ENCODE results near the gene CEP57L1. TPM values are rescaled to one million over a fixed set of nuclear protein-coding genes. Genes with fewer than 3 reads are reported as not detected.

The CEP57L1 gene
- polyA plus RNA-seq, 1 donor from 2014 or later, result 19.7 TPM

GRCh38 chr6:109124219-109124618 lies 28.9 kb downstream of the CEP57L1 start:
- Histone ChIP-seq H3K36me3 (ENCODE audit: insufficient read depth, low read length) (no peaks in the 10 kb centered on the region), H3F3A (ENCODE audit: insufficient read depth, low read length, poor library complexity, severe bottlenecking) (no peaks in the 10 kb centered on the region), H3K27ac (ENCODE audit: low read length) (no peak overlapping the region), H3K9me3 (ENCODE audit: low read length) (no peaks in the 10 kb centered on the region), H3K27me3 (ENCODE audit: insufficient read depth, low read depth, low read length) (no peaks in the 10 kb centered on the region), H4K20me1 (ENCODE audit: insufficient read depth) (no peaks in the 10 kb centered on the region), H3K4me2 (ENCODE audit: low read length) (no peak overlapping the region), H3K9me2 (ENCODE audit: insufficient read depth, low read length) (no peaks in the 10 kb centered on the region), H2AFZ (ENCODE audit: low read depth, low read length) (no peak overlapping the region), H3K9ac (ENCODE audit: low read length) (no peak overlapping the region), H3K4me3 (ENCODE audit: low read length) (no peak overlapping the region), H3K79me2 (replicated peaks; ENCODE audit: insufficient read depth, low read length) (peaks cover 16% of the 10 kb centered on the region)
- TF ChIP-seq TAF1 (IDR thresholded peaks at IDR 0.05; ENCODE audit: low read depth) (no peak), CTCF (IDR thresholded peaks at IDR 0.05; ENCODE audit: poor library complexity, severe bottlenecking) (no peak), REST (IDR thresholded peaks at IDR 0.05; ENCODE audit: borderline replicate concordance) (no peak), POLR2AphosphoS5 (IDR thresholded peaks at IDR 0.05) (no peak), SMC3 (conservative IDR thresholded peaks at IDR 0.05; ENCODE audit: poor library complexity) (no peak)

GRCh38 chr6:109125504-109125903 lies 30.2 kb downstream of the CEP57L1 start:
- no peaks in the 10 kb centered on the region for H3F3A ChIP-seq (ENCODE audit: insufficient read depth, low read length, poor library complexity, severe bottlenecking)
- no peak overlapping the region for H2AFZ ChIP-seq (ENCODE audit: low read depth, low read length)
- no peak overlapping the region for H3K9ac ChIP-seq (ENCODE audit: low read length)
- H3K36me3 ChIP-seq (ENCODE audit: insufficient read depth, low read length), result no peaks in the 10 kb centered on the region
- H3K27ac ChIP-seq (ENCODE audit: low read length), result no peak overlapping the region
- no peak overlapping the region for H3K4me2 ChIP-seq (ENCODE audit: low read length)
- no peaks in the 10 kb centered on the region for H3K9me2 ChIP-seq (ENCODE audit: insufficient read depth, low read length)
- H3K79me2 ChIP-seq (replicated peaks; ENCODE audit: insufficient read depth, low read length), result peaks cover 16% of the 10 kb centered on the region
- H3K9me3 ChIP-seq (ENCODE audit: low read length), result no peaks in the 10 kb centered on the region
- H4K20me1 ChIP-seq (ENCODE audit: insufficient read depth), result no peaks in the 10 kb centered on the region
- TF ChIP-seq EP300 (conservative IDR thresholded peaks at IDR 0.05; ENCODE audit: poor library complexity, severe bottlenecking), result no peak
- no peak for TF ChIP-seq REST (IDR thresholded peaks at IDR 0.05; ENCODE audit: borderline replicate concordance)
- TF ChIP-seq POLR2AphosphoS5 (IDR thresholded peaks at IDR 0.05), result no peak
- TF ChIP-seq TAF1 (IDR thresholded peaks at IDR 0.05; ENCODE audit: low read depth), result no peak
- TF ChIP-seq RAD21 (conservative IDR thresholded peaks at IDR 0.05), result no peak
- TF ChIP-seq SMC3 (conservative IDR thresholded peaks at IDR 0.05; ENCODE audit: poor library complexity), result no peak
- TF ChIP-seq CTCF (IDR thresholded peaks at IDR 0.05; ENCODE audit: poor library complexity, severe bottlenecking), result no peak
- no peak for TF ChIP-seq EZH2 (IDR thresholded peaks at IDR 0.05; ENCODE audit: borderline replicate concordance, insufficient read depth, low read length, poor library complexity, severe bottlenecking)
- TF ChIP-seq MXI1 (conservative IDR thresholded peaks at IDR 0.05; ENCODE audit: poor library complexity, severe bottlenecking), result no peak
- no peaks in the 10 kb centered on the region for H3K27me3 ChIP-seq (ENCODE audit: insufficient read depth, low read depth, low read length)
- H3K4me3 ChIP-seq (ENCODE audit: low read length), result no peak overlapping the region
